Liver (tissue), 9 donors: ENCODE measurements around the gene ZNF556. TPM values are rescaled to one million over a fixed set of nuclear protein-coding genes. Genes with fewer than 3 reads are reported as not detected.

ENCODE experiments used
- DNase-seq: peaks from one replicate; pipeline ENCODE4 v3.0.0-alpha.2; 2017; ENCODE audit warnings: low spot score
- H3K27ac ChIP-seq, 2 donors: one replicate each; pipeline ENCODE4 v1.7.0; 2013; ENCODE audit warnings: inconsistent platforms in 2 of 2, low read length in 2 of 2, control low read depth in 1 of 2, low read depth in 1 of 2, mild to moderate bottlenecking in 1 of 2
- H3K27me3 ChIP-seq, 4 donors: one replicate each; pipeline versions ENCODE4 v1.6.1 to v1.7.0; 2013; ENCODE audit warnings: low read length in 3 of 4, inconsistent platforms in 1 of 4, mild to moderate bottlenecking in 1 of 4, moderate library complexity in 1 of 4; ENCODE audit not compliant: control insufficient read depth in 4 of 4, insufficient read depth in 4 of 4
- H3K36me3 ChIP-seq, 4 donors: one replicate each; pipeline versions ENCODE4 v1.6.1 to v1.7.0; 2013; ENCODE audit warnings: low read length in 3 of 4, mild to moderate bottlenecking in 3 of 4, low read depth in 1 of 4, moderate library complexity in 1 of 4; ENCODE audit not compliant: control insufficient read depth in 4 of 4, insufficient read depth in 3 of 4
- H3K4me1 ChIP-seq, 4 donors: one replicate each; pipeline versions ENCODE4 v1.6.1 to v1.7.0; 2013; ENCODE audit warnings: low read length in 3 of 4, mild to moderate bottlenecking in 3 of 4, moderate library complexity in 1 of 4; ENCODE audit not compliant: control insufficient read depth in 4 of 4, insufficient read depth in 4 of 4
- H3K4me3 ChIP-seq, 3 donors: one replicate each; pipeline versions ENCODE4 v1.6.1 to v1.7.0; 2013; ENCODE audit warnings: low read length in 3 of 3, control low read depth in 1 of 3, low read depth in 1 of 3, mild to moderate bottlenecking in 1 of 3
- H3K9ac ChIP-seq, 2 donors: one replicate each; pipeline ENCODE4 v1.7.0; 2013; ENCODE audit warnings: low read length in 2 of 2, mild to moderate bottlenecking in 2 of 2, moderate library complexity in 2 of 2, control low read depth in 1 of 2, low read depth in 1 of 2
- H3K9me3 ChIP-seq, 4 donors: one replicate each; pipeline versions ENCODE4 v1.6.1 to v1.7.0; 2013; ENCODE audit warnings: low read length in 3 of 4; ENCODE audit not compliant: control insufficient read depth in 4 of 4
- ATF3 ChIP-seq: IDR thresholded peaks from 2 replicates; pipeline ENCODE4 v1.6.1; 2016; ENCODE audit warnings: antibody characterized with exemption
- CTCF ChIP-seq: fragments of 150-350 bp; IDR thresholded peaks from 2 replicates; pipeline ENCODE4 v1.5.1; 2017; ENCODE audit warnings: improper control_type of control experiment, low read depth, low read length; ENCODE audit not compliant: missing input control
- EGR1 ChIP-seq, 2 donors: IDR thresholded peaks; 2 replicates each; pipeline ENCODE4 v1.6.1; 2016 to 2018; ENCODE audit warnings: antibody characterized with exemption in 2 of 2, low read depth in 2 of 2
- FOXA1 ChIP-seq: IDR thresholded peaks from 2 replicates; pipeline ENCODE4 v1.6.1; 2016; ENCODE audit warnings: antibody characterized with exemption
- FOXA2 ChIP-seq: IDR thresholded peaks from 2 replicates; pipeline ENCODE4 v1.6.1; 2016; ENCODE audit warnings: antibody characterized with exemption
- GABPA ChIP-seq, 2 donors: IDR thresholded peaks in 1 of 2; conservative IDR thresholded peaks in 1 of 2; 2 replicates each; pipeline ENCODE4 v1.6.1; 2016; ENCODE audit warnings: antibody characterized with exemption in 2 of 2, mild to moderate bottlenecking in 1 of 2, moderate library complexity in 1 of 2
- HNF4G ChIP-seq: IDR thresholded peaks from 2 replicates; pipeline ENCODE4 v1.6.1; 2016; ENCODE audit warnings: antibody characterized with exemption
- JUND ChIP-seq, 2 donors: IDR thresholded peaks; 2 replicates each; pipeline ENCODE4 v1.6.1; 2016; ENCODE audit warnings: antibody characterized with exemption in 2 of 2
- MAX ChIP-seq: IDR thresholded peaks from 2 replicates; pipeline ENCODE4 v1.6.1; 2016; ENCODE audit warnings: antibody characterized with exemption
- NR2F2 ChIP-seq: IDR thresholded peaks from 2 replicates; pipeline ENCODE4 v1.6.1; 2016; ENCODE audit warnings: antibody characterized with exemption
- RAD21 ChIP-seq, 2 donors: IDR thresholded peaks; 2 replicates each; pipeline ENCODE4 v1.6.1; 2016; ENCODE audit warnings: antibody characterized with exemption in 2 of 2, mild to moderate bottlenecking in 2 of 2
- REST ChIP-seq: IDR thresholded peaks from 2 replicates; pipeline ENCODE4 v1.6.1; 2016; ENCODE audit warnings: antibody characterized with exemption, mild to moderate bottlenecking
- RXRA ChIP-seq, 2 donors: IDR thresholded peaks; 2 replicates each; pipeline ENCODE4 v1.6.1; 2017 to 2018; ENCODE audit warnings: antibody characterized with exemption in 2 of 2, mild to moderate bottlenecking in 1 of 2
- SP1 ChIP-seq: IDR thresholded peaks from 2 replicates; pipeline ENCODE4 v1.6.1; 2018; ENCODE audit warnings: antibody characterized with exemption, mild to moderate bottlenecking
- YY1 ChIP-seq: IDR thresholded peaks from 2 replicates; pipeline ENCODE4 v1.6.1; 2016; ENCODE audit warnings: antibody characterized with exemption, mild to moderate bottlenecking
- WGBS: extraction: QIAGEN DNeasy Blood & Tissue Kit; methylation state at CpG from one replicate; pipeline ENCODE4 v1.1.7; 2013; 5-methylcytosine and 5-hydroxymethylcytosine counted together
- polyA plus RNA-seq, 2 donors: library from polyadenylated mRNA; stranded (reverse) in 1 of 2; unstranded in 1 of 2; fragments of 200-250 nt in 1 of 2; fragments of >200 nt in 1 of 2; fragmentation: Nextera tagmentation in 1 of 2; extraction: Ambion mirVana in 1 of 2; gene quantifications; one replicate each; pipeline versions ENCODE4 v1.2.1 to v1.2.3, GENCODE V29; 2013 to 2015
- total RNA-seq, 2 donors: library from RNA; depleted of rRNA; stranded (reverse); fragments of >200 nt; gene quantifications; one replicate each; pipeline ENCODE4 v1.2.3, GENCODE V29; 2014
- donor health status: healthy.
- donor health status: healthy.
- donor health status: healthy.
- donor health status: healthy.
- donor health status: healthy.

The ZNF556 gene
- total and polyA plus RNA-seq, 4 donors = 0.08 TPM; not detected in 3

GRCh38 chr19:2923510-2923909 lies 56.4 kb downstream of the ZNF556 start:
- DNase-seq = no peak
- WGBS = 54% methylated on average over 4 of the region's 4 CpGs
- TF ChIP-seq SP1 (no peak), RXRA (IDR thresholded peaks at IDR 0.05) (no peak), JUND (IDR thresholded peaks at IDR 0.05) (no peak), YY1 (no peak), FOXA1 (no peak), ATF3 (no peak)
- no peak overlapping the region for H3K9ac ChIP-seq
- no peak overlapping the region for H3K4me3 ChIP-seq
- H3K9me3 ChIP-seq = peaks cover 0 to 6% (median 2%) of the 10 kb centered on the region in 4 donors
- H3K4me1 ChIP-seq = no peaks in the 10 kb centered on the region
- peaks cover 0 to 7% (median 2%) of the 10 kb centered on the region in 4 donors for H3K36me3 ChIP-seq
- no peaks in the 10 kb centered on the region for H3K27me3 ChIP-seq
- H3K27ac ChIP-seq = no peak overlapping the region

- Histone ChIP-seq H3K4me3 (no peak overlapping the region), H3K9me3 (peaks cover 0 to 7% (median 2%) of the 10 kb centered on the region in 4 donors), H3K27ac (no peak overlapping the region), H3K9ac (no peak overlapping the region), H3K4me1 (no peaks in the 10 kb centered on the region), H3K36me3 (peaks cover 0 to 5% (median 3%) of the 10 kb centered on the region in 4 donors), H3K27me3 (no peaks in the 10 kb centered on the region)
- TF ChIP-seq FOXA2 (no peak), SP1 (no peak), RAD21 (IDR thresholded peaks at IDR 0.05) (no peak), FOXA1 (no peak), GABPA (IDR thresholded peaks at IDR 0.05 in 1 of 2, conservative IDR thresholded peaks at IDR 0.05 in 1 of 2) (no peak), NR2F2 (no peak), HNF4G (no peak), MAX (no peak)
- DNase-seq = no peak
- 83% methylated on average over 53 of the region's 53 CpGs for WGBS
Observed at GRCh38 chr19:2926341-2927031, 59.4 kb downstream of the ZNF556 start.

- H3K4me3 ChIP-seq = no peak overlapping the region
- DNase-seq = no peak
- TF ChIP-seq CTCF = no peak
- no peak for TF ChIP-seq EGR1 (IDR thresholded peaks at IDR 0.05; ENCODE audit: low read depth in 2 of 2)
- TF ChIP-seq FOXA2 = no peak
- TF ChIP-seq RAD21 (IDR thresholded peaks at IDR 0.05) = no peak
- no peak for TF ChIP-seq REST
- TF ChIP-seq ATF3 = no peak
- TF ChIP-seq YY1 = no peak
- peaks cover 0 to 6% (median 4%) of the 10 kb centered on the region in 4 donors for H3K36me3 ChIP-seq
- no peaks in the 10 kb centered on the region for H3K27me3 ChIP-seq
- H3K4me1 ChIP-seq = no peaks in the 10 kb centered on the region
- no peak overlapping the region for H3K27ac ChIP-seq
- 94% methylated on average over 18 of the region's 18 CpGs for WGBS
- H3K9ac ChIP-seq = no peak overlapping the region
- peaks cover 0 to 10% (median 4%) of the 10 kb centered on the region in 4 donors for H3K9me3 ChIP-seq
Observed at GRCh38 chr19:2927032-2927430, 59.9 kb downstream of the ZNF556 start.
